DMS79 (cell line): ENCODE measurements around the gene MYH9.

ENCODE experiments used
- DNase-seq: peaks from one replicate; lab custom pipeline; 2025; lab: John Stamatoyannopoulos, UW

The MYH9 gene

GRCh38 chr22:36330655-36331305 lies 57.0 kb downstream of the MYH9 start:
- no peak for DNase-seq

GRCh38 chr22:36330127-36330526 lies 57.6 kb downstream of the MYH9 start:
- no peak for DNase-seq

- peak; percentile 51 for DNase-seq
Measured at GRCh38 chr22:36329254-36330078, 58.3 kb downstream of the MYH9 start.

- DNase-seq = no peak
Measured at GRCh38 chr22:36328635-36329253, 59.0 kb downstream of the MYH9 start.

- peak; percentile 14 for DNase-seq
Measured at GRCh38 chr22:36327922-36328551, 59.7 kb downstream of the MYH9 start.

- DNase-seq = no peak
Measured at GRCh38 chr22:36326178-36327161, 61.3 kb downstream of the MYH9 start.

- DNase-seq = no peak
Measured at GRCh38 chr22:36325154-36326031, 62.4 kb downstream of the MYH9 start.

GRCh38 chr22:36324414-36324813 lies 63.4 kb downstream of the MYH9 start:
- DNase-seq = no peak

- no peak for DNase-seq
Measured at GRCh38 chr22:36323855-36324331, 63.9 kb downstream of the MYH9 start.

GRCh38 chr22:36323182-36323854 lies 64.4 kb downstream of the MYH9 start:
- peak; percentile 38 for DNase-seq

- no peak for DNase-seq
Measured at GRCh38 chr22:36322602-36322915, 65.2 kb downstream of the MYH9 start.

- DNase-seq = no peak
Measured at GRCh38 chr22:36321797-36322601, 65.8 kb downstream of the MYH9 start.

GRCh38 chr22:36320553-36320952 lies 67.2 kb downstream of the MYH9 start:
- no peak for DNase-seq

- no peak for DNase-seq
Measured at GRCh38 chr22:36319595-36320497, 67.9 kb downstream of the MYH9 start.

GRCh38 chr22:36318442-36318841 lies 69.3 kb downstream of the MYH9 start:
- DNase-seq = no peak

GRCh38 chr22:36317658-36318271 lies 70.0 kb downstream of the MYH9 start:
- DNase-seq = no peak

- no peak for DNase-seq
Measured at GRCh38 chr22:36316419-36316818, 71.3 kb downstream of the MYH9 start.
